GM19395 (cell line): ENCODE data around the gene UNC13D.
"Not testable (repeated sequence)": the region's sequence is repeated elsewhere in the genome, so short reads cannot be mapped to it uniquely, and the experiment has no call there.

Source experiments
- ATAC-seq: cut with Tn5 transposase; IDR thresholded peaks from one replicate; pipeline ENCODE4 v1.9.1; 2021; ENCODE audit warnings: mild to moderate bottlenecking, moderate library complexity; ENCODE audit not compliant: unreplicated experiment

The UNC13D gene

DNA sequence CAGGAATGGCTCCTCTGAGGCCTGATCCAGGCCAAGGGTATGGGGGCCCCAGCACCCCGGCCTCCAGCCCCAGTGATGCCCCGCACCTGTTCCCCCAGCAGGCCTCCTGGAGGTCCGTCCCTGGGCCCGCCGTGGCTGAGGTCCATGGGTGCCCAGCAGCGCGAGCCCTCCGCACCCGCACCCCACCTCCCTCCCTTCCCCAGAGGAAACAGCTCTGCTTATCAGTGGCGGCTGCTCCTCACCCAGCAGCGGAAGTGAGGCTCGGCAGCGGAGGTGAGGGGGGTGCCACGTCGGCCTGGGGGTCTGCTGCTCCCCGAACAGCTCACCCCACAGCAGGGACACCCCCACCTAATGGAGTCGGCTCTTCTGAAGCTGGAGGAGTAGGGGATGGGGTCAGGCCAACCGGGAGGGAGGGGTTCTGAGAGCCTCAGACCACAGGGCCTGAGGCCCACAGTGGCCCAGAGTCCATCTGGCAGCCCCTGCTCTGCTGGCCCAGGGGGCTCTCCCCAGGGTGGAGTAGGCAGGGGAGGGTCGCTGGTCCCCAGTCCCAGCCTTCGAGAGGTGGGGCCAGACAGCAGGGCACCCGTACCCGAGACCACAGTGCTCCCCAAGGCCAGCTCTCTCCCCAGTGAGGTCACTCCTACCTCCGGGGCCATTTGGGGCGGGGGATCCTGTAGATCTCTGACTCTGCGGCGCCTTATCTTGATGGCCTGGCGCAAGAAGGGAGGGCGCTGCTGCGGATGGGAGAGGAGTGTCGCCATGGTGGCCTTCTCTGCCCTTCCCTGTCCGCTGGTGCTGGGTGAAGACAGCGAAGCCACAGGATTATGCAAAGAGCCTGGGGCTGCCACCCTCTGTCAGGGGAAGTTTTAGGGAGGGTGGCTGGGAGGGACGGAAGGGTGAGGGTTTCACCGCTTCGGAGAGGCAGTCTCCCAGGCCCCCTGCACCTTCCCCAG is at the start of gene UNC13D:
TSS of gene UNC13D (minus strand) at position 828 of the 953 bp plus-strand sequence. CDS start at position 761, 67 bp downstream.
- no peak for ATAC-seq

DNA sequence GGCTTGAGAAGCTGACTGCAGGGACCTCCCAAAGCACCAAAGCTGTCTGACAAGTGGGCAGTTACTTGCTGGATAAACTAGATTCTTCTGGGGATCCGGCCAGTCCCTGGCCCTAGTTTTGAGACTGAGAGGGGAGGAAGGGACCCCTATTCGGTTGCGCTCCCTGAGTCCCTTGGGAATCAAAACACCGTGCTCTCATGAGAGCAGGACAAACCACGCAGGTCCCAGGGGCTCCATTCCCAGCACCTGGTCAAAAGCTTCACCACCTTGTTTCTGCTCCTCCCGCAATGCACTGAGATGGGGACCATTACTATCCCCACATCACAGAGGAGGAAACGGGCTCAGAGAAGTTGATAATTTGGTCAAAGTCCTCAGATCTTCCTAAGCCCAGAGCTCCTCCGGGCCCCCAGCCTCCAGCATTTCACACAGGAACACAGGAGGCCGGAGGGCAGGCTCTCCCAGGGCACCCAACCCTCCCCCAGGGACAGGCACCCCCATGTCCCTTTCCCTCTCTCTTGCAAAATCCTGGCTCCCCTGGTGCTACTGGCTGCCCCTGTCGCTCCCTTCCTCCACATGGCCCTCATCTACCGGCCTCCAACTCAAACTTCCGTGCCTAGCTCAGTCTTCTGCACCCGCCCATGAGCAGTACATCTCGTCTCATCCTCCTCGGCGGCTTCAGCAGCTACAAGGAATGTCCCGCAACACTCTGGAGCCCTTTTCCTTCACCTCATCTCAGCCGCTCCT is 49.3 kb upstream of the UNC13D start:
- ATAC-seq, result no peak

DNA sequence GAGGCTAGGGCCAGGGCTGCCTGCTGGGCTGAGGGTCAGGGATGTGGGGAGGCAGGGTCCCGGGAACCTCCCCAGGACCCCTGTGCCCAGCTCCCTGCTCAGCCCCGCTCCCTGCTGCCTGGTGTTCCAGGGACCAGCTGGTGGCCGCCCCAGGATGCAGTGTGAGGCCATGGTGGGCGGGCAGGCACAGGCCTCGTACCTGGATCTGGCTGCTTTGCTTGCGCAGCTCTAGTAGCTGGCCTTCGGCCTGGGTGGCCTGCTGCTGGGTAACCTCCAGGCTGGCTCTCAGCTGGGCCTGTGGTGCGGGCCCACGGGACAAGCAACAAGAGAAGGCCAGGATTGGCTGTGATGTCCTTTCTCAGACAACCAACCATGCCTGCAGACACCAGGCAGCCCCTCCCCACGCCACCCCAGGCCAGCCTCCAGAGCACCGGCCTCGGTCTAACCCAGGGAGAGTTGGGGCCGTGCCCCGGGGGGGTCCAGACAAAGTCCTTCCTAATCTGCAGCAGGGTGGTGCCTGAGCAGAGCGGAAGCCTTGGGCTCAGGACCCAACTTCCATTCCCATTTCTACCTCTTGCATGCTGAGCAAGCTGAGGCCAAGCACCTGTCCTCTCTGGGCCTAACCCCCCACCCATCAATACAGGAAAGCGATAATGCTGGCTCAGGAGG is 48.5 kb upstream of the UNC13D start:
- ATAC-seq, result no peak

GRCh38 chr17:75891605-75892555 is 47.7 kb upstream of the UNC13D start:
- ATAC-seq, result no peak

DNA sequence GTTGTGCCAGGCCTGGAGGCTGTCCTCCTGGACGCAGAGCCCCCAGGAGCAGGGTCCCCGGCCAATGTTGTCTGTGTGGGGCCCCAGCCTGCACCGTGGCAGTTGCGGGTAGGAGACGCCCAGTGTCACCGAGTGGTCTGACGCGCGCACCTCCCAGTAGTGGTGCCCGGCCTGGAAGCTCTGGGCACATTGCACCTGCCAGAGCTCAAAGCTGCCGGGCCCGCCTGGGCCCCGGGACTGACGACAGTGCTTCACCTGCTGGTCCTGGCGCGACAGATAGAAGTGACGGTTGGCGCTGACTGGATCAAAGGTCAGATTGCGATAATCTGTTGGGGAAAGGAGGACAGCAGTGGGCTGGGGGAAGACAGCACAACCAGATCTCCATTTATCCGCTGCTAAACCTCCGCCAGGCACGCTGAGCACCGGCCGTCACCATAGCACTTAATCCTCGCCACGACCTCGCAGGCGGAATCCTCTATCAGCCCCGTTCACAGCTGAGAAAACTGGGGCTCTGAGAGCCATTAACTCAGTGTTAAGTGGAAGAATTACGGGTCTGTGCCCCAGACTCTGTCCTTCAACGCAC is 46.9 kb upstream of the UNC13D start:
- ATAC-seq, result no peak

DNA sequence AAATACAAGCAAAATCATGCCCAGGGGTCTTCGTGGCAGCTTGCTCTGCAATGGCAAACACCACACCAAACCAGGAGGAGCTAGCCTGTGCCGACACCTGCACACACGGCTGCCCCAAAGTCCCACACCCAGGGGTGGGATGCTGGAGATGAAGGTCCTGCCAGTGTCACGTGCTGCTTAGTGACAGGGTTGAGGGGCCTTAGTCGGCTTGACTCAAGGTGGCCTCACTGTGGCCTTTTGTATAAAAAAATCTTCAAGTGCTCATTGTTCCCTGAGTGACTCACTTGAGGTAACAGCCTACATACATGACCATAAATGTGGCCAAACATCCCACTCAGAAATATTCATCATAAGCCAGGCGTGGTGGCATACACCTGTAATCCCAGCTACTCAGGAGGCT is 45.2 kb upstream of the UNC13D start:
- ATAC-seq, result no peak

DNA sequence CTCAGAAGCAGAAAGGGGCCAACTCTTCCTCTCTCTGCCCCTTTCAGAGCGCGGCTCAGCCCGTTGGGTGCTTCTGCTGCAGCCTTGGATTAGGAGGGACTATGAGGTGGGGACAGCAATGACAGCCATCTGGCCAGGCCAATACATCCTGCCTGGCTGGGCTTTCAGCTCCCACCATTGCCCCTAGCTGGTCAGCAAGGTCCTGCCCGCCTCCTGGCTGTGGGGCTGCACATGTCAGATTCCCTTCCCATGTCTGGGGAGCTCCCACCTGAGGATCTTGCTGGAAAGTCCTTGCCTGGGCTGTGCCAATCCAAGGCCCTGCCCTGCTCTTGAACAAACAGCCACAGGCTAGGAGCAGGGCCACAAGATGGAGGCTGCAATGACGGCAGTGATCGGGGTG is 44.3 kb upstream of the UNC13D start:
- ATAC-seq, result no peak

- ATAC-seq, result not testable (repeated sequence)
These were observed 41.7 kb upstream of the UNC13D start for GRCh38 chr17:75885860-75886259.

DNA sequence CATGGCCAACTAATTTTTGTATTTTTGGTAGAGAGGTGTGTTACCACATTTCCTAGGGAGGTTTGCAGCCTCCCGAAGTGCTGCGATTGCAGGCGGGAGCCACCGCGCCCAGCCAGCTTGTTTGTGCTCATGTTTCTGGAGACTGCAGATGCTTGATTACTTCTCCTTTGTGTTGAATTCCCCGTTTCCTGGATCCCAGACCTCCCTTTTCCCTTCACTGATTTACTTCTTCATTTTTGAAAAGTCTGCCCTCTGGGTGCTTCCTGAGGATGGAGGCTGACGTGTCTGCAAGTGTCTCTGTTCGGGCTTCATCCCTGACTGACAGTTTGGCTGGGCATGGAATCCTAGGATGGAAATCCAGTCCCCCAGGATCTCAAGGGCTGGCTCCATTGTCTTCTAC is 41.2 kb upstream of the UNC13D start:
- ATAC-seq, result no peak

DNA sequence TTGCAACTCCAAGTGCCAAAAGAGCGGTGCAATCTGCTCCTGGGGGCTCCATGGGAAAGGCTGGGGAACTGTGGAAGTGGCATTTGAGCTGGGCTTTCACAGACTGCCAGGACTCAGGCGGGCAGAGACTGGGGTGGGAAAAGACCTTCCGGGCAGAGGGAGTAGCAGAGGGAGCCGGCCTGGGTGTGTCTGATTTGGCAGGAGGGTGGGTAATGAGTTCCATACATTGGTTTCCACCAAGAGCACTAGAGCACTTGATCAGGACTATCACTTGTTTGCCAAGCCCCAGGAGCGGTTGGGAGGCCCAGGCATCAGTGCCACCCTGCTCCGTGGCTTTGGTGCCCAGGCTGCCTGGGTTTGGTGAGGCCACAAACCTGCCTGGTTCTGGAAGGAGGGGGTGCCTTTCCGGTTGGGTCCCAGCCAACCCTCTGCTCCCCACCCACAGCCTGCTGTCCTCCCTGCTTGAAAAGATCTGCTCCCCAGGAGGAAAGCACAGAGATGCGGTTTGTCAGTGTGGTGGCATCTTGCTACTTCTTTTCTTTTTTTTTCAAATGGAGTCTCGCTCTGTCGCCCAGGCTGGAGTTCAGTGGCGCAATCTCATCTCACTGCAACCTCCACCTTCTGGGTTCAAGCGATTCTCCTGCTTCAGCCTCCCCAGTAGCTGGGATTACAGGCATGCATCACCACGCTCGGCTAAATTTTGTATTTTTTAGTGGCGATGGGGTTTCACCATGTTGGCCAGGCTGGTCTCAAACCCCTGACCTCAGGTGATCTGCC is 37.7 kb upstream of the UNC13D start:
- no peak for ATAC-seq

- no peak for ATAC-seq
These were observed 36.1 kb upstream of the UNC13D start for GRCh38 chr17:75880266-75880665.

DNA sequence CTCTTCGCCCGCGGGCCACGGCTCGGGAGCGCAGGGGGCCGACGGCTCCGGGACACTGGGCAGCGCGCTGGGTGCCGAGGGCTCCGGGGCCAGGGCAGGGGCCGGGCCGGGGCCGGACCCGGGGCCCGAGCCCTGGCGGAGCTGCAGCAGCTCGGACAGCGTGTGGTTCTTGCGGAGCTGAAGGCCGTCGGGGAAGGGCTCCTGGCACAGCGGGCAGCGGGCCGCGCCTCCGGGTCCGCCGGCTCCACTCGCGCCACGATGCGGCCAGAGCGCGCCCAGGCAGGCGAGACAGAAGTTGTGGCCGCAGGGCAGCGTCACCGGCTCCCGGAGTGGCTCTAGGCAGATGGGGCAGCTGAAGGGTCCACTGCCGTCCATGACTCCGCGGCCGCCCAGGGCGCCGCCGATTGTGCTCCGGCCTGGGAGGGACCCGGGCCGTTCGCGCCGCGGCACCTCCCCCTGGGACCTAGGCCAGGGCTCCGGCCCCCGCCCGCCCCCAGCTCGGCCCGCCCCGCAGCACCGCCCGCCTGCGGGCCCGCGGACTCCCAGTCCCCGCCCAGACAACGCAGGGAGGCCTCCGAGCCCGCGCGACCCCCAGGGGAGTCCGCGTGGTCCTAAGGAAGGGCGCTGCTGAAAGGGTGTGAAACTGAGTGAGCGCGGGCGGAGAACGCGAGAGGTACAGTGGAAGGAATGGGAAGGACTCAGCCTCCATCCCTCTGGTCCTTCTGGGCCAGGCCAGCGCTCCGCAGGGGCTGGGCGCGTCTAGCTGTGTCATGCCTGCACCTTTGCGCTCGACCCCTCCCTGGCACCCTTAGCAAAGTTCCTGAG is 34.2 kb upstream of the UNC13D start, which contains the start of gene TRIM47:
TSS of gene TRIM47 (minus strand) at position 408 of the 825 bp plus-strand sequence. CDS start at position 375, 33 bp downstream.
- ATAC-seq, result no peak

GRCh38 chr17:75877752-75878173 is 33.6 kb upstream of the UNC13D start:
- ATAC-seq, result no peak

- ATAC-seq, result no peak
These were observed 32.9 kb upstream of the UNC13D start for GRCh38 chr17:75876938-75877751.

- no peak for ATAC-seq
These were observed 32.2 kb upstream of the UNC13D start for GRCh38 chr17:75876190-75876937.

- ATAC-seq, result no peak
These were observed 31.7 kb upstream of the UNC13D start for GRCh38 chr17:75875940-75876189.
